Measurements from ENCODE around the gene PIP5K1B.

GRCh38 chr9:68726489-68726888 lies 21.4 kb downstream of the PIP5K1B start:
- no peak for TF ChIP-seq CTCF (conservative IDR thresholded peaks at IDR 0.05 in 1 of 2, IDR thresholded peaks at IDR 0.05 in 1 of 2; ENCODE audit: extremely low read depth in 1 of 2, insufficient read depth in 1 of 2, low read depth in 1 of 2, low read length in 2 of 2)
- TF ChIP-seq EZH2 (IDR thresholded peaks at IDR 0.05; ENCODE audit: borderline replicate concordance, low read length): no peak

Data from mammary epithelial cell (primary cell).